HepG2 (cell line): ENCODE data around the gene COASY. TPM values are rescaled to one million over a fixed set of nuclear protein-coding genes. Genes with fewer than 3 reads are reported as not detected.
A peak's percentile ranks its signal among the peaks of the same experiment; 100 is the strongest.

Experiments used
- CSRNP1 ChIP-seq: sonication (generic); formaldehyde crosslinking; IDR thresholded peaks from 2 replicates; pipeline ENCODE4 v1.8.1; 2023; ENCODE audit warnings: mild to moderate bottlenecking, missing genetic modification reagents
- DNMT3B ChIP-seq: conservative IDR thresholded peaks from 2 replicates; pipeline ENCODE4 v1.6.1; 2016; ENCODE audit warnings: missing biosample characterization, control low read depth
- GATAD1 ChIP-seq: IDR thresholded peaks from 2 replicates; pipeline ENCODE4 v1.6.1; 2016; ENCODE audit warnings: missing genetic modification reagents, missing compliant biosample characterization
- HMG20A ChIP-seq: IDR thresholded peaks from 2 replicates; pipeline ENCODE4 v1.6.1; 2016; ENCODE audit warnings: borderline replicate concordance
- KAT2B ChIP-seq: fragments of 150-350 bp; IDR thresholded peaks from 2 replicates; pipeline ENCODE4 v1.6.1; 2014; ENCODE audit warnings: low read depth, low read length, borderline replicate concordance
- MBD4 ChIP-seq: IDR thresholded peaks from 2 replicates; pipeline ENCODE4 v1.6.1; 2012; ENCODE audit warnings: low read length, inconsistent platforms, borderline replicate concordance
- NR2F2 ChIP-seq: IDR thresholded peaks from 2 replicates; pipeline ENCODE4 v1.6.1; 2012; ENCODE audit warnings: low read depth, inconsistent platforms, borderline replicate concordance
- PBX2 ChIP-seq: IDR thresholded peaks from 2 replicates; pipeline ENCODE4 v1.6.1; 2016; ENCODE audit warnings: control low read depth
- POLR2AphosphoS5 ChIP-seq: IDR thresholded peaks from 2 replicates; pipeline ENCODE4 v1.6.1; 2012; ENCODE audit warnings: low read depth, low read length
- SETDB1 ChIP-seq: sonication (generic); formaldehyde crosslinking; IDR thresholded peaks from 2 replicates; pipeline ENCODE4 v1.5.1; 2020; ENCODE audit warnings: missing genetic modification reagents, mild to moderate bottlenecking, borderline replicate concordance
- TBX2 ChIP-seq: sonication (generic); formaldehyde crosslinking; IDR thresholded peaks from 2 replicates; pipeline ENCODE4 v1.5.0; 2020; ENCODE audit warnings: missing genetic modification reagents, mild to moderate bottlenecking, borderline replicate concordance
- THAP11 ChIP-seq: IDR thresholded peaks from 2 replicates; pipeline ENCODE4 v1.6.1; 2016; ENCODE audit warnings: missing biosample characterization, missing genetic modification reagents
- ZBTB1 ChIP-seq: sonication (generic); formaldehyde crosslinking; IDR thresholded peaks from 2 replicates; pipeline ENCODE4 v1.4.0; 2020; ENCODE audit warnings: missing genetic modification reagents, borderline replicate concordance
- ZBTB37 ChIP-seq: sonication (generic); formaldehyde crosslinking; IDR thresholded peaks from 2 replicates; pipeline ENCODE4 v1.4.0; 2020; ENCODE audit warnings: mild to moderate bottlenecking, missing genetic modification reagents
- ZNF333 ChIP-seq: sonication (generic); formaldehyde crosslinking; IDR thresholded peaks from 2 replicates; pipeline ENCODE4 v1.4.0; 2020; ENCODE audit warnings: mild to moderate bottlenecking, missing genetic modification reagents, borderline replicate concordance
- ZNF432 ChIP-seq: sonication (generic); formaldehyde crosslinking; IDR thresholded peaks from 2 replicates; pipeline ENCODE4 v1.5.0; 2020; ENCODE audit warnings: missing genetic modification reagents, mild to moderate bottlenecking, borderline replicate concordance
- ZNF446 ChIP-seq: sonication (generic); formaldehyde crosslinking; IDR thresholded peaks from 2 replicates; pipeline ENCODE4 v1.5.0; 2020; ENCODE audit warnings: mild to moderate bottlenecking, missing genetic modification reagents
- ZNF691 ChIP-seq: sonication (generic); formaldehyde crosslinking; IDR thresholded peaks from 2 replicates; pipeline ENCODE4 v1.4.0; 2020; ENCODE audit warnings: missing genetic modification reagents, low read depth, mild to moderate bottlenecking, borderline replicate concordance
- ZNF737 ChIP-seq: sonication (generic); formaldehyde crosslinking; IDR thresholded peaks from 2 replicates; pipeline ENCODE4 v1.5.0; 2020; ENCODE audit warnings: missing genetic modification reagents, mild to moderate bottlenecking, borderline replicate concordance
- ZNF775 ChIP-seq: sonication (generic); formaldehyde crosslinking; IDR thresholded peaks from 2 replicates; pipeline ENCODE4 v1.4.0; 2020; ENCODE audit warnings: missing genetic modification reagents, mild to moderate bottlenecking, moderate library complexity, borderline replicate concordance
- ZNF878 ChIP-seq: sonication (generic); formaldehyde crosslinking; IDR thresholded peaks from 2 replicates; pipeline ENCODE4 v1.8.1; 2023; ENCODE audit warnings: mild to moderate bottlenecking, missing genetic modification reagents, moderate library complexity
- ZZZ3 ChIP-seq: sonication (generic); formaldehyde crosslinking; IDR thresholded peaks from 2 replicates; pipeline ENCODE4 v1.4.0; 2020; ENCODE audit warnings: missing genetic modification reagents, mild to moderate bottlenecking, borderline replicate concordance
- polyA plus RNA-seq, 8 experiments: library from polyadenylated mRNA; depleted of rRNA in 3 of 8; stranded (reverse) in 7 of 8; unstranded in 1 of 8; fragments of >200 nt; fragmentation: Illumina TruSeq in 4 of 8; extraction: Trizol in 4 of 8; gene quantifications; 2 replicates each; pipeline versions ENCODE4 v1.2.1 to v1.2.3, GENCODE V29; 2011 to 2016; ENCODE audit warnings: low read depth in 4 of 8, missing spikeins in 1 of 8, mixed read lengths in 1 of 8; ENCODE audit not compliant: insufficient read depth in 1 of 8
- total RNA-seq, 5 experiments: library from RNA; depleted of rRNA; stranded (reverse); fragments of >200 nt; fragmentation: Illumina TruSeq; extraction: Trizol; gene quantifications; 2 replicates each; pipeline ENCODE4 v1.2.3, GENCODE V29; 2016; ENCODE audit warnings: low read depth in 1 of 5
- TF ChIP-seq, protein P1 (sequence below): sonication (generic); formaldehyde crosslinking; IDR thresholded peaks from 2 replicates; pipeline ENCODE4 v1.5.0; 2020; ENCODE audit warnings: missing genetic modification reagents

The COASY gene
- total and polyA plus RNA-seq, 2 of the 13 experiments (the other 11 are each of a cell fraction or from before 2014, with no cell fraction given), result 90.7 to 125 TPM

- TF ChIP-seq ZNF691 (CRISPR knock-in tag) (no peak), NR2F2 (peak; percentile 47; the same call in 1 of the 2 replicates), ZNF432 (CRISPR knock-in tag) (no peak), KAT2B (no peak), ZBTB37 (CRISPR knock-in tag) (0 out of 2 replicates have a peak, but pooled peaks have one; percentile 54), SETDB1 (CRISPR knock-in tag) (no peak), TBX2 (peak; percentile 82), ZNF878 (CRISPR knock-in tag) (peak; percentile 82), ZBTB1 (CRISPR knock-in tag) (peak; percentile 76; the same call in 1 of the 2 replicates), THAP11 (CRISPR knock-in tag) (peak; percentile 91), PBX2 (CRISPR knock-in tag) (0 out of 2 replicates have a peak, but pooled peaks have one; percentile 41), DNMT3B (CRISPR knock-in tag) (peak; percentile 68; the same call in 1 of the 2 replicates), ZNF737 (CRISPR knock-in tag) (no peak), ZNF775 (CRISPR knock-in tag) (0 out of 2 replicates have a peak, but pooled peaks have one; percentile 36), HMG20A (CRISPR knock-in tag) (0 out of 2 replicates have a peak, but pooled peaks have one; percentile 33), POLR2AphosphoS5 (peak; percentile 96), MBD4 (no peak), ZNF333 (CRISPR knock-in tag) (0 out of 2 replicates have a peak, but pooled peaks have one; percentile 23), GATAD1 (CRISPR knock-in tag) (peak; percentile 96), ZZZ3 (CRISPR knock-in tag) (no peak; the same call in 1 of the 2 replicates), CSRNP1 (CRISPR knock-in tag) (peak; percentile 88), ZNF446 (CRISPR knock-in tag) (peak; percentile 83; the same call in 1 of the 2 replicates)
- TF ChIP-seq, protein P1, sequence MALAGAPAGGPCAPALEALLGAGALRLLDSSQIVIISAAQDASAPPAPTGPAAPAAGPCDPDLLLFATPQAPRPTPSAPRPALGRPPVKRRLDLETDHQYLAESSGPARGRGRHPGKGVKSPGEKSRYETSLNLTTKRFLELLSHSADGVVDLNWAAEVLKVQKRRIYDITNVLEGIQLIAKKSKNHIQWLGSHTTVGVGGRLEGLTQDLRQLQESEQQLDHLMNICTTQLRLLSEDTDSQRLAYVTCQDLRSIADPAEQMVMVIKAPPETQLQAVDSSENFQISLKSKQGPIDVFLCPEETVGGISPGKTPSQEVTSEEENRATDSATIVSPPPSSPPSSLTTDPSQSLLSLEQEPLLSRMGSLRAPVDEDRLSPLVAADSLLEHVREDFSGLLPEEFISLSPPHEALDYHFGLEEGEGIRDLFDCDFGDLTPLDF (CRISPR knock-in tag), result peak; percentile 98
Observed at GRCh38 chr17:42577532-42578281, 15.8 kb downstream of the COASY start, which contains the start of gene PSMC3IP (continued).
